Sciatic nerve (tissue), 2 donors: ENCODE results near the gene CSH2. TPM values are rescaled to one million over a fixed set of nuclear protein-coding genes. Genes with fewer than 3 reads are reported as not detected.
"Not testable (repeated sequence)": the region's sequence is repeated elsewhere in the genome, so short reads cannot be mapped to it uniquely, and the experiment has no call there.

Source experiments
- ATAC-seq: fragments of 200-7000 bp; cut with Tn5 transposase; one replicate; pipeline ENCODE4 v1.9.1; 2020; ENCODE audit warnings: mild to moderate bottlenecking, moderate library complexity
- DNase-seq: peaks from one replicate; pipeline ENCODE4 v3.0.0-alpha.2; 2020; ENCODE audit warnings: low spot score
- intact Hi-C: fragments of 100-400 bp; cut with DNase I; formaldehyde crosslinking; loops from one replicate; pipeline ENCODE4 v1.14.2; 2022
- total RNA-seq: library from RNA; stranded (reverse); fragmentation: NEBNext Ultra II Directional; extraction: Animal tissue kit (Norgen Biotek cat#: 25700); gene quantifications from one replicate; pipeline ENCODE4 v1.2.1, GENCODE V29; 2021
- donor health status: DM: no; HTN: no; CAD: no.
- donor health status: DM: no; HTN: no; CAD: no.

Gene CSH2
- total RNA-seq, 1 donor from 2014 or later, result not detected

- intact Hi-C loops, DNase-seq, ATAC-seq: not testable (repeated sequence)
Measured at GRCh38 chr17:63870292-63870665, 3.2 kb downstream of the CSH2 start.

- ATAC-seq, result peak; percentile 80
- intact Hi-C loops, DNase-seq: not testable (repeated sequence)
Measured at GRCh38 chr17:63869491-63870291, 3.8 kb downstream of the CSH2 start.

GRCh38 chr17:63866625-63867024 lies 6.9 kb downstream of the CSH2 start:
- ATAC-seq, intact Hi-C loops: not testable (repeated sequence)
- DNase-seq, result peak; percentile 14

- DNase-seq (no peak), ATAC-seq (no peak)
- intact Hi-C loops, result no loop called here
Measured at GRCh38 chr17:63859257-63859656, 14.2 kb downstream of the CSH2 start.

- intact Hi-C loops, ATAC-seq, DNase-seq: not testable (repeated sequence)
Measured at GRCh38 chr17:63856425-63856824, 17.1 kb downstream of the CSH2 start.

- ATAC-seq (no peak), DNase-seq (no peak)
- intact Hi-C loops, result no loop called here
Measured at GRCh38 chr17:63855185-63855584, 18.3 kb downstream of the CSH2 start.

- ATAC-seq, result no peak
- intact Hi-C loops, result no loop called here
- no peak for DNase-seq
Measured at GRCh38 chr17:63854709-63855108, 18.8 kb downstream of the CSH2 start.

GRCh38 chr17:63853260-63853659 lies 20.2 kb downstream of the CSH2 start:
- no peak for ATAC-seq
- DNase-seq, result no peak
- intact Hi-C loops, result no loop called here

GRCh38 chr17:63850401-63850800 lies 23.1 kb downstream of the CSH2 start:
- ATAC-seq (no peak), DNase-seq (no peak)
- intact Hi-C loops, result no loop called here

- ATAC-seq, result peak; percentile 95
- peak; percentile 96 for DNase-seq
Measured at GRCh38 chr17:63848834-63849689, 24.4 kb downstream of the CSH2 start.

GRCh38 chr17:63847525-63848249 lies 25.8 kb downstream of the CSH2 start:
- no peak for ATAC-seq
- intact Hi-C loops, result no loop called here
- DNase-seq, result no peak

More at GRCh38 chr17:63848834-63849689, 24.4 kb downstream of the CSH2 start:
- intact Hi-C loops, result no loop called here

GRCh38 chr17:63845509-63845908 lies 28.0 kb downstream of the CSH2 start:
- intact Hi-C loops, result no loop called here
- DNase-seq, result no peak
- ATAC-seq, result no peak

GRCh38 chr17:63843910-63844677 lies 29.4 kb downstream of the CSH2 start:
- intact Hi-C loops, result no loop called here
- no peak for ATAC-seq
- DNase-seq, result no peak

- DNase-seq, intact Hi-C loops: not testable (repeated sequence)
- peak; percentile 3 for ATAC-seq
Measured at GRCh38 chr17:63843387-63843888, 30.0 kb downstream of the CSH2 start.

- peak; percentile 93 for ATAC-seq
- intact Hi-C loops, result no loop called here
- peak; percentile 99 for DNase-seq
Measured at GRCh38 chr17:63842540-63843386, 30.7 kb downstream of the CSH2 start, which contains the start of gene SMARCD2. Gene SMARCD2 (minus strand): TSS chr17:63842685. CDS start chr17:63842674, 11 bp downstream.

- intact Hi-C loops, result no loop called here
- ATAC-seq (no peak), DNase-seq (peak; percentile 77)
Measured at GRCh38 chr17:63842173-63842539, 31.3 kb downstream of the CSH2 start.

GRCh38 chr17:63841350-63842172 lies 31.9 kb downstream of the CSH2 start:
- ATAC-seq, result peak; percentile 0
- DNase-seq, result peak; percentile 79
- intact Hi-C loops, result no loop called here
